Measurements from ENCODE around the gene SP7.
"Not testable (repeated sequence)": the region's sequence is repeated elsewhere in the genome, so short reads cannot be mapped to it uniquely, and the experiment has no call there.

Gene SP7

DNA sequence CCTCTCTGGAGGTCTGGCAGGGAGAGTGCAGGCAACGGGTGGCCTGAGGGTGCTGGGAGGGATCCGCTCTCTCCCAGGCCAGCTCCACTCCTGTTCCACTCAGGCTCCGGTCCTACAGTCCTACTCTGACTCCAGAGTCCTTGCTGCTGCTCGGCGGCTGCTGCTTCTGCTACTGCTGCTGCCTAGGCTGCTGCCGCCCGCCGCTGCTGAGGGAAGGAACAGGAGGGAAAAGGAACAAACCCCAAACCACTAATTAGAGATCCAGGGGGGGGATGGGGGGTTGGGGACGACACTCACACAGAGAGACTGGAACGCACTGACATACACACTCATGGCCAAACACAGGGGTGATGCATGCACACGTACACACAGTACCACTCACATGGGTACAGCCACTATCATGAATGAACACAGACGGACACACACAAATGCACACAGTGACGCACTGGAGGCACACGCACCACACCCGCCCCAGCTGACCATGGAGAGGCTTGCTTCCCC, at the start of gene SP7:
TSS of gene SP7 (minus strand) at position 174 of the 501 bp plus-strand sequence. CDS start 708 bp downstream, outside the sequence.
- DNase-seq: peak; percentile 41

GRCh38 chr12:53383258-53383657, 47.1 kb upstream of the SP7 start:
- DNase-seq: no peak

DNA sequence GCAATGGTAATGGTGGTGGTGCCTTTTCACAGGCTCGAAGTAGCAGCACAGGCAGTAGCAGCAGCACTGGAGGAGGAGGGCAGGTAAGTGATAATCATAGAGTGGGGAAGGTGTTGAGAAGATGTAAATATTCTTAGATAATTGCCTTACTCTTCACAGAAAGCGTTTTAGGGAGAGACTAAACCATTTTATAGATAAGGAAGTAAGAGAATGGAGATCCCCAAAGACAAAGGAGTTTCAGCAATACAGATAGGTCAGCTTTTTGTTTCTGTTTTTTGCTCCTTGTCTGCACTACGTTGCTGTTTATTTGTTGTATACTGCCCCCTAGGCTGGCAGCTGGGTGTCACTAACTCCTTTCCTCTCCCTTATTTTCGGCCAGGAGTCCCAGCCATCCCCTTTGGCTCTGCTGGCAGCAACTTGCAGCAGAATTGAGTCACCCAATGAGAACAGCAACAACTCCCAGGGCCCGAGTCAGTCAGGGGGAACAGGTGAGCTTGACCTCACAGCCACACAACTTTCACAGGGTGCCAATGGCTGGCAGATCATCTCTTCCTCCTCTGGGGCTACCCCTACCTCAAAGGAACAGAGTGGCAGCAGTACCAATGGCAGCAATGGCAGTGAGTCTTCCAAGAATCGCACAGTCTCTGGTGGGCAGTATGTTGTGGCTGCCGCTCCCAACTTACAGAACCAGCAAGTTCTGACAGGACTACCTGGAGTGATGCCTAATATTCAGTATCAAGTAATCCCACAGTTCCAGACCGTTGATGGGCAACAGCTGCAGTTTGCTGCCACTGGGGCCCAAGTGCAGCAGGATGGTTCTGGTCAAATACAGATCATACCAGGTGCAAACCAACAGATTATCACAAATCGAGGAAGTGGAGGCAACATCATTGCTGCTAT, 45.8 kb upstream of the SP7 start:
- no peak for DNase-seq

DNA sequence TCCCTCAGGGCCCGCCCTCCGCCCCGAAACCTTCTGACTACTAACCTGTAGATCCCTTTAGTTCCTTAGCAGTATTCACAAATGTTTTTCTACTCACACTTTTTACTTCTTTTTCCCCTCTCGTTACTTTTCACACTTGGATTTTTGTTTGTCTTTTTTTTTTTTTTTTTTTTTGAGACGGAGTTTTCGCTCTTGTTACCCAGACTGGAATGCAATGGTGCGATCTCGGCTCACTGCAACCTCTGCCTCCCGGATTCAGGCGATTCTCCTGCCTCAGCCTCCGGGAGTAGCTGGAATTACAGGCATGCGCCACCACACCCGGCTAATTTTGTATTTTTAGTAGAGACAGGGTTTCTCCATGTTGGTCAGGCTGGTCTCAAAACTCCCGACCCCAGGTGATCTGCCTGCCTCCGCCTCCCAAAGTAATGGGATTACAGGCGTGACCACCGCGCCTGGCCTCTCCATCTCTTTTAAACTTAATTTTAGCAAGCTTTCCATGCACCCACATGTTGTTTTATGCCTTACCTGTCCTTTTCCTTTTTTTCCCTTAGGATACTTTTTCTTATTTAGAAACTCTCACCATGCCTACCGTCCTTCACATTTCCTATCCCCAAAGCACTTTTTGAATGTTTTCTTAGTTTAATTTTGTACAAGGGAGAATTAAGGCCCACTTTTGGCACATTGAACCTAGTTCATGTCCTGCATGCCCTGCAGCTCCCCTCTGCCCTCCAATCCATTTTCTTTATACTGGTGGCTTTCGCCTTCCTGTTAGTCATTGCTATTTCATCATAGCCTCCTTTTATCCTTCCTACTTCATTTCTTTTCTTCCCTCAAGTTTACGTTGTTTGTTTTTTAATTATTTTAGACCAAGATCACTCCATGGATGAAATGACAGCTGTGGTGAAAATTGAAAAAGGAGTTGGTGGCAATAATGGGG, 44.9 kb upstream of the SP7 start:
- DNase-seq: peak; percentile 89

GRCh38 chr12:53380104-53380793, 44.1 kb upstream of the SP7 start, which contains the start of gene SP1:
Gene SP1 (plus strand): TSS chr12:53380176. CDS start chr12:53380292, 116 bp downstream.
- DNase-seq: no peak

- DNase-seq: peak; percentile 100
Observed at GRCh38 chr12:53379389-53380103, 43.4 kb upstream of the SP7 start.

DNA sequence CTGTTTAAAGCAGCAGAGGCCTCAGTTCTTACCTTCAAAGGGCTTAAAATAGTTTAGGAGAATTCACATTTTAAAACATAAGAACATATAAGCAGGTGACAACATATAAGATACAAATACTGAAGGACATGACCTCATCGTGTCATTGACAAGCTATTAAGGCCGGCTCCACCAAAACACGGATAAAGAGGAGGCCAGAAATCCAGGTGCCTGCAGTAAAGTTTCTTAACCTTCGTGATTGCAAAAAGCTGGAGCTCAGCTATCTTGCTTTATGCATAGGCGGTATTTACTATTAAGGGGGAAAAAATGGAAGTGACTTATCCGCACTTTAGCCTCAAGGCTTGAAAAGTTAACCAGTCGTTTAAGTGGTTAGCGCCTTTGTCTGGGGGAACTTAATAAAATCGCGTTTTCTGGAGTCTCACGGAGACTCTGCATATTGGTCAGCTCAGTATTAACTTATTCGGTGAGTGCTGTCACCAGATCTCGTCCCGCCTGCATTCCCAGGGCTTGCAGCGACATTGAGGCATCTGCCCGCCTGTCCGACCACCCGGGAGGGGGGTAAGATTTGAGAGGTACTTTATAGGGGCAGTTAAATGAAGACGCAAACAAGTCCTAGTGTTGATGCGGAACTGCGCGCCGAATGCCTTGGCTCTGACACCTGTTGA, 42.7 kb upstream of the SP7 start:
- DNase-seq: no peak

- DNase-seq: no peak
Observed at GRCh38 chr12:53378222-53378621, 42.1 kb upstream of the SP7 start.

DNA sequence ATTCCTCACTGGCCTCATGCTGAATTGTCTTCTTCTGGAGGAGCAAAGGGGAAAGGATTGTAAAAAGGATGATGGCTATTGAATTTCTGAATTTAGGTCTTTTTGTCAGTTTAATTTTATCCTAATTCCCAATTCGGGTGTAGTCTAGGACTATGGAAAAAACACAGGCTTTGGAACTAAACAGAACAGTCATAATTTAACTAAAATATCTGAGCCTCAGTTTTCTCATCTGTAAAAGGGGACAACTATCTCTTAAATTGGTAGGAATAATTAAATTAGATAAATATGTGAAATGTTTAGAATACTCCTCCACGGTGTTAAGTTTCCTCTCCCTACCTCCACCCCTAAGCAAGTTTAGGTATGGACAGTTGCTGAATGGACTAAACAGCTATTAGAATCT, 40.6 kb upstream of the SP7 start:
- DNase-seq: no peak

GRCh38 chr12:53374277-53374676, 38.1 kb upstream of the SP7 start:
- not testable (repeated sequence) for DNase-seq

DNA sequence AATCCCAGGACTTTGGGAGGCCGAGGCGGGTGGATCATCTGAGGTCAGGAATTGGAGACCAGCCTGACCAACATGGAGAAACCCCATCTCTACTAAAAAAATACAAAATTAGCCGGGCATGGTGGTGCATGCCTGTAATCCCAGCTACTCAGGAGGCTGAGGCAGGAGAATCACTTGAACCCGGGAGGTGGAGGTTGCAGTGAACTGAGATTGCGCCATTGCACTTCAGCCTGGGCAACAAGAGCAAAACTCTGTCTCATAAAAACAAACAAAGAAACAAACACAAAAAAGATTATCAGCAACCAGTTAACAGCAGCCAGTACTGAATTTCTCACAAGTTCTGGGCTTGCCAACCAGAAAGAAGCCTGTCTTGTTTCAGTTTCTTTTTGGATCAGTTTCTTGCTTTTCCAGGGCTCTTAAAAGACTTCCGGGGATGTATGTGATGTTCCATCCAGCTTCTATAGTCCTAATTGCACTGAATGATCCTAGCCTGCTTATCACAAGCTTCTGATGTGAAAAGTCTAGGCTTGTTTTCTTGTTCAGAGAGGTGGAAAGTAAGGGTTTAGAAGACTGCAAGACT, 37.5 kb upstream of the SP7 start:
- not testable (repeated sequence) for DNase-seq

- DNase-seq: no peak
Observed at GRCh38 chr12:53365245-53365904, 29.2 kb upstream of the SP7 start.

- DNase-seq: not testable (repeated sequence)
Observed at GRCh38 chr12:53361638-53362037, 25.5 kb upstream of the SP7 start.

DNA sequence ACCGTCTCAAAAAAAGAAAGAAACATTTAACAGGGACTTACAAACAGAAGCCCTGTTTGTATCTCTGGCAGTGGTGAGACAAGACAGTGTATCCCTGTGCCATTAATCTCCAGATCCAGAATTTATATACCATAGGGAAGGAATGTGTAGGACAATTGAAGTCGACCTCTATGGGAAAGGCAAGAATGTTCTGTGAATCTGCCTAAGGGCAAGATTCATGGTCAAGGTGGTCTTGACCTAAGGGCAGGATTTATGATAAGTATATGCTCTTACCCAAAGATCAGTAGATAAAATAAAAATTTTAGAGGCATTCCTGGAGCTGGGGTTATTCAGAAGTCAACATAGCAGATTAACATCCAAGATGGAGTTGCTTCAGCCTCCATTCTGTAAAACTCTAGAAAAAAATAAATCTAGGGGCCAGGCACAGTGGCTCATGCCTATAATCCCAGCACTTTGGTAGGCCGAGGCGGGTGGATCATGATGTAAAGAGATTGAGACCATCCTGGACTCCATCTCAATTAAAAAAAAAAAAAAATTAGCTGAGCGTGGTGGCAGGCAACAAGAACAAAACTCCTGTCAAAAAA, 22.8 kb upstream of the SP7 start:
- no peak for DNase-seq

- no peak for DNase-seq
Observed at GRCh38 chr12:53355121-53355520, 19.0 kb upstream of the SP7 start.

GRCh38 chr12:53353257-53353655, 17.1 kb upstream of the SP7 start:
- DNase-seq: no peak

DNA sequence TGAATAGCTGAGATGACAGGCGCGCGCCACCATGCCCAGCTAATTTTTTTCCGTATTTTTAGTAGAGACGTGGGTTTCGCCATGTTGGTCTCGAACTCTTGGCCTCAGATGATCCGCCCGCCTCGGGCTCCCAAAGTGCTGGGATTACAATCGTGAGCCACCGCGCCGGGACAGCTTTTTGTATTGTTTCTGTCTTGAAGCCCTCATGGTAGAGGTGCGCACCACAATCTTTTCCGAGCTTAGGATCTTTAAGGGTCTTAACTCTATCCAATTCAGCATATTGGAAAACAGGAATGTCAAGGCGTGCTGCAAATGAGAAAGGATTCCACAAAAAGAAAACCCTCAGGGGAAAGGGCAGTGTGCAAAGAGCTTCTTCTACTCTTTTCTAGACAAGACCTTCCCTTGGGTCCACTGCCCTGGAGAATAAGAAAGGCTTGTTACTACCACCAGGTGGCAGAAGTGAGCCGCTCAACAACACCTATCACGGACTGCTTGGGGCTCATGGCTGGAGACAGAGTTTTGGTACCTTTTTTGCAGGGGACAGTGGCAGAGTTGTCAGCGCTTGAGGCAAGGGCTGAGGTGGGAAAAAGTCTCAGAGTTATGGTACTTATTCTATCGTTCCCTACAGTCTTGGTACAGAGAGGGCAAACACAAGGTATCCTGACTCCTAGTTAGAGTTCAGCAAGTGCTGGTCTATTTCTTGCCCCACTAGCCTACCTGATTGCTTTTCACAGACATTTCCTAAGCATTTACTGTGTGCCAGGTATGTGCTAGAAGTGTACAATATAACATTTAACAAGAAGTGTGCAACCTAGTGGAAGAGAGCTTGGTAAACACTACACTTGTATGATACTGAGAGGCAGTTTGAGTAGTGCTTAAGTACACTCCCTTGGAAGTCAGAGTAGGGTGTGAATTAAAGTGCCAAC, 16.4 kb upstream of the SP7 start:
- DNase-seq: peak; percentile 97

DNA sequence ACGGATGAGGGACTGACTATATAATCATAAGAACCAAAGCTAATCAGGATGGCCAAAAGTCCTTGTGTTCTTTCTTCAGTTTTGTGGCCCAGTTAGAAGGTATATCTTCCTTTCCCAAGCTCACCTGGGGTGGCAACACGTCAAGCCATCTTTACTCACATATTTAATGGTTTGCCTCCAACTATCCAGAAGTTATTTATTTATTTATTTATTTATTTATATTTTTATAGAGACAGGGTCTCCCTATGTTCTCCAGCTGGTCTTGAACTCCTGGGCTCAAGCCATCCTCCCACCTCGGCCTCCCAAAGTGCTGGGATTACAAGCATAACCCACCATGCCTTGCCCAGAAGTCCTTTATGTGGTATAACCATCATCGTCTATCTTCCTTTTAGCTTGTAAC, 11.8 kb upstream of the SP7 start:
- DNase-seq: no peak

- no peak for DNase-seq
Observed at GRCh38 chr12:53346491-53346890, 10.3 kb upstream of the SP7 start.

All from eye (tissue), 1 donor.